ENCODE results near the gene HAT1.

DNA sequence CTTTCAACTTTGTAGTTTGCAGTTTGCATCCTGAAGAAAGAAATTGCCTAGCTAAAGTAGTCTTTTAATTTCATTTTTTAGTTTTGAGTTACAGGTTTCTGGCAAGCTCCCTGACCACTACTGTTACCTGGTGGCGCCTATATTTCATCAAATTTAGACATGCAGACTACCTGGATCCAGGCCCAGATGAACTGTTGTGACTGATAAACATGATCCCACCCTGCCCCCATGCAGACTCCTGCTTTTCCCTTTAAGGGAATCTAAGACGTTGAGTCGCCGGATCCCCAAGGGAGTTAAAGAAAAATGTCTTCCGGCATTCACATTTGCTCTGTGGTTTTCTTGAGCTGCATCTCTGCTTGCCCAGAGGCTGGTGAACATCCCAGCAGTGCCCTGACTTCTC, 99.7 kb downstream of the HAT1 start:
- TF ChIP-seq, protein P1, sequence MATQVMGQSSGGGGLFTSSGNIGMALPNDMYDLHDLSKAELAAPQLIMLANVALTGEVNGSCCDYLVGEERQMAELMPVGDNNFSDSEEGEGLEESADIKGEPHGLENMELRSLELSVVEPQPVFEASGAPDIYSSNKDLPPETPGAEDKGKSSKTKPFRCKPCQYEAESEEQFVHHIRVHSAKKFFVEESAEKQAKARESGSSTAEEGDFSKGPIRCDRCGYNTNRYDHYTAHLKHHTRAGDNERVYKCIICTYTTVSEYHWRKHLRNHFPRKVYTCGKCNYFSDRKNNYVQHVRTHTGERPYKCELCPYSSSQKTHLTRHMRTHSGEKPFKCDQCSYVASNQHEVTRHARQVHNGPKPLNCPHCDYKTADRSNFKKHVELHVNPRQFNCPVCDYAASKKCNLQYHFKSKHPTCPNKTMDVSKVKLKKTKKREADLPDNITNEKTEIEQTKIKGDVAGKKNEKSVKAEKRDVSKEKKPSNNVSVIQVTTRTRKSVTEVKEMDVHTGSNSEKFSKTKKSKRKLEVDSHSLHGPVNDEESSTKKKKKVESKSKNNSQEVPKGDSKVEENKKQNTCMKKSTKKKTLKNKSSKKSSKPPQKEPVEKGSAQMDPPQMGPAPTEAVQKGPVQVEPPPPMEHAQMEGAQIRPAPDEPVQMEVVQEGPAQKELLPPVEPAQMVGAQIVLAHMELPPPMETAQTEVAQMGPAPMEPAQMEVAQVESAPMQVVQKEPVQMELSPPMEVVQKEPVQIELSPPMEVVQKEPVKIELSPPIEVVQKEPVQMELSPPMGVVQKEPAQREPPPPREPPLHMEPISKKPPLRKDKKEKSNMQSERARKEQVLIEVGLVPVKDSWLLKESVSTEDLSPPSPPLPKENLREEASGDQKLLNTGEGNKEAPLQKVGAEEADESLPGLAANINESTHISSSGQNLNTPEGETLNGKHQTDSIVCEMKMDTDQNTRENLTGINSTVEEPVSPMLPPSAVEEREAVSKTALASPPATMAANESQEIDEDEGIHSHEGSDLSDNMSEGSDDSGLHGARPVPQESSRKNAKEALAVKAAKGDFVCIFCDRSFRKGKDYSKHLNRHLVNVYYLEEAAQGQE (IDR thresholded peaks at IDR 0.05; ENCODE audit: low read depth, low read length): no peak
- TF ChIP-seq RFX5 (IDR thresholded peaks at IDR 0.05; ENCODE audit: low read depth, low read length) (no peak), EZH2 (IDR thresholded peaks at IDR 0.05; ENCODE audit: borderline replicate concordance, control insufficient read depth, low read depth, low read length) (no peak), SP1 (IDR thresholded peaks at IDR 0.05; ENCODE audit: low read depth, low read length) (no peak)
